ENCODE results near the gene NEK7. TPM values are rescaled to one million over a fixed set of nuclear protein-coding genes. Genes with fewer than 3 reads are reported as not detected.

The NEK7 gene
- total RNA-seq, 1 donor from 2014 or later: 63.2 TPM

GRCh38 chr1:198238121-198238520 is 81.3 kb downstream of the NEK7 start:
- Mint-ChIP-seq H3K27me3 (ENCODE audit: low read depth) (no peaks in the 10 kb centered on the region), H3K4me3 (no peak overlapping the region), H3K27ac (no peak overlapping the region), H3K9me3 (peaks cover 6% of the 10 kb centered on the region), H3K4me1 (peaks cover 5% of the 10 kb centered on the region), H3K36me3 (peaks cover 8% of the 10 kb centered on the region)
- no peak for TF ChIP-seq CTCF (IDR thresholded peaks at IDR 0.05; ENCODE audit: unreplicated experiment)
- DNase-seq (ENCODE audit: low spot score in 2 of 2, unreplicated experiment in 2 of 2): no peak

- Mint-ChIP-seq H3K27me3 (ENCODE audit: low read depth) (no peaks in the 10 kb centered on the region), H3K4me3 (no peak overlapping the region)
These were observed 84.8 kb downstream of the NEK7 start for GRCh38 chr1:198241553-198241952.

GRCh38 chr1:198244772-198245171 is 88.0 kb downstream of the NEK7 start:
- Mint-ChIP-seq H3K4me1 (no peaks in the 10 kb centered on the region), H3K4me3 (no peak overlapping the region), H3K27me3 (ENCODE audit: low read depth) (no peaks in the 10 kb centered on the region), H3K9me3 (no peaks in the 10 kb centered on the region), H3K27ac (no peak overlapping the region), H3K36me3 (peaks cover 8% of the 10 kb centered on the region)
- no peak for TF ChIP-seq CTCF (IDR thresholded peaks at IDR 0.05; ENCODE audit: unreplicated experiment)
- DNase-seq (ENCODE audit: low spot score in 2 of 2, unreplicated experiment in 2 of 2): no peak

More at GRCh38 chr1:198241553-198241952, 84.8 kb downstream of the NEK7 start:
- Mint-ChIP-seq H3K27ac (no peak overlapping the region), H3K9me3 (no peaks in the 10 kb centered on the region), H3K36me3 (peaks cover 4% of the 10 kb centered on the region), H3K4me1 (no peaks in the 10 kb centered on the region)
- no peak for TF ChIP-seq CTCF (IDR thresholded peaks at IDR 0.05; ENCODE audit: unreplicated experiment)
- DNase-seq (ENCODE audit: low spot score in 2 of 2, unreplicated experiment in 2 of 2): no peak

DNA sequence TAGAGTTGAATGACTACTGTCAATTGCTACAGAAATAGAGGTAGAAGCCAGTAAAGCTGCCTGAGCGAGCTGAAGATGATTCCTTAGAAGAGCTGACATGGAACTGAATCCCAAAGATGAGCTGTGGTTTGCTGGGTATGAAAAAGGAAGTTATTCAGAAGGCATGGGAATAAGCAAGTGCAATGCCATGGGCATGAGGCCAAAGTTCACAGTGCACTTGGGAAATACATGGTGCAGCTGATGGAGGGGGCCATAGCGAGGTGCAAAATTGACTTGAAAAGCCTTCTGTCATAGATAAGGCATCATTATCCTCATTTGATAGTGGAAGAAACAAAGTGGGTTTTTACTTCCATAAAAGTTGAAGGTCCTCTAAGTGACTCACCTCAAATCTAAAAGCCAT is 88.6 kb downstream of the NEK7 start:
- Mint-ChIP-seq H3K27ac (no peak overlapping the region), H3K36me3 (peaks cover 8% of the 10 kb centered on the region), H3K4me1 (no peaks in the 10 kb centered on the region), H3K4me3 (no peak overlapping the region), H3K27me3 (ENCODE audit: low read depth) (no peaks in the 10 kb centered on the region), H3K9me3 (no peaks in the 10 kb centered on the region)
- TF ChIP-seq CTCF (IDR thresholded peaks at IDR 0.05; ENCODE audit: unreplicated experiment): no peak
- no peak for DNase-seq (ENCODE audit: low spot score in 2 of 2, unreplicated experiment in 2 of 2)

- no peak for TF ChIP-seq CTCF (IDR thresholded peaks at IDR 0.05; ENCODE audit: unreplicated experiment)
- Mint-ChIP-seq H3K27me3 (ENCODE audit: low read depth) (no peaks in the 10 kb centered on the region), H3K36me3 (peaks cover 8% of the 10 kb centered on the region), H3K27ac (no peak overlapping the region), H3K9me3 (no peaks in the 10 kb centered on the region), H3K4me3 (no peak overlapping the region), H3K4me1 (no peaks in the 10 kb centered on the region)
- DNase-seq (ENCODE audit: low spot score in 2 of 2, unreplicated experiment in 2 of 2): no peak
These were observed 89.5 kb downstream of the NEK7 start for GRCh38 chr1:198246337-198246736.

DNA sequence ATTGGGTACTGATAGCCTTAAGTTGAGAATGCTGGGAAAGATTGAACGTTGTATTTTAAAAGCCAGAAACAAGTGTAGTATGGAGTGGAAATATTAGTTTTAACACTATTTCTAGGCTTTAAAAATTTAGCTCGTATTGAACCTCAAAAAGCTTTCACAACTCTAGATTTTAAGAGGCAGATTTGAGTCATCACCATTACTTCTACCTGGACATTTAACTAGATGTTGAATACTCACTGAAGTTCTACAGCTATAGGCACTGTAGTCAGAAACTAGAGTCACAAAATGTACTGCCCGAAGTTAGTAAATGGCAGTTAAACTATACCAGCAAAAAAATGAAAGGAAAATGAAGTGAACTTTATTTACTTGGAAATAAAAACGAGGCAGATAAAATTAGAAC is 96.5 kb downstream of the NEK7 start:
- Mint-ChIP-seq H3K36me3 (peaks cover 9% of the 10 kb centered on the region), H3K4me1 (no peaks in the 10 kb centered on the region), H3K9me3 (peaks cover 7% of the 10 kb centered on the region), H3K4me3 (no peak overlapping the region), H3K27ac (no peak overlapping the region), H3K27me3 (ENCODE audit: low read depth) (no peaks in the 10 kb centered on the region)
- no peak for TF ChIP-seq CTCF (IDR thresholded peaks at IDR 0.05; ENCODE audit: unreplicated experiment)
- DNase-seq (ENCODE audit: low spot score in 2 of 2, unreplicated experiment in 2 of 2): no peak

Data from mesothelial cell of epicardium (in vitro differentiated cells).